ENCODE results near the gene BRIX1.

- TF ChIP-seq POLR2A (IDR thresholded peaks at IDR 0.05; ENCODE audit: low read depth, low read length) (no peak), CEBPB (IDR thresholded peaks at IDR 0.05; ENCODE audit: low read depth, low read length) (no peak), USF2 (IDR thresholded peaks at IDR 0.05; ENCODE audit: low read depth, low read length) (no peak), SMC3 (IDR thresholded peaks at IDR 0.05; ENCODE audit: low read depth, low read length) (no peak), CTCF (conservative IDR thresholded peaks at IDR 0.05; ENCODE audit: low read depth, low read length) (no peak), BHLHE40 (IDR thresholded peaks at IDR 0.05; ENCODE audit: low read depth, low read length) (no peak), MXI1 (IDR thresholded peaks at IDR 0.05; ENCODE audit: borderline replicate concordance, low read depth, low read length) (no peak), FOS (IDR thresholded peaks at IDR 0.05; ENCODE audit: low read depth, low read length) (no peak), RAD21 (IDR thresholded peaks at IDR 0.05; ENCODE audit: low read length) (no peak), MAFK (IDR thresholded peaks at IDR 0.05; ENCODE audit: low read depth, low read length) (no peak), RCOR1 (IDR thresholded peaks at IDR 0.05; ENCODE audit: insufficient replicate concordance, low read length) (no peak)
Observed at GRCh38 chr5:34895641-34896419, 19.7 kb upstream of the BRIX1 start.
